ENCODE results near the gene PRPS2. TPM values are rescaled to one million over a fixed set of nuclear protein-coding genes. Genes with fewer than 3 reads are reported as not detected.

Gene PRPS2
- polyA plus RNA-seq (16.9 to 28.4 TPM (median 27.2 TPM) in 3 replicates), polyA minus RNA-seq (22.9 to 41.9 TPM (median 38.8 TPM) in 3 replicates)
- polyA plus RNA-seq (2011; ENCODE audit: low read depth): 11.1 TPM
- polyA plus RNA-seq (2011; cell fraction: cytosol; rRNA removed): 21.1 and 24.2 TPM in 2 replicates
- 11.4 and 12.8 TPM in 2 replicates for polyA plus RNA-seq (2011; cell fraction: nucleus; rRNA removed)
- 18.0 and 38.4 TPM in 2 replicates for polyA plus RNA-seq (2012; ENCODE audit: low replicate concordance)
- 46.8 TPM for polyA minus RNA-seq (2011; cell fraction: cytosol; rRNA and poly(A)+ RNA removed)
- 6.9 and 8.0 TPM in 2 replicates for polyA minus RNA-seq (2011; cell fraction: nucleus; rRNA and poly(A)+ RNA removed)

GRCh38 chrX:12791257-12792228 is at the start of gene PRPS2:
Gene PRPS2, plus strand, starts transcription at chrX:12791412. Its CDS starts 86 bp downstream, at chrX:12791498.
- FAIRE-seq (no peak), DNase-seq (ENCODE audit: low read depth, low spot score) (no peak)
- peak within 1 kb of the TSS; percentile 74 for H2AFZ ChIP-seq (ENCODE audit: control insufficient read depth, low read length)

GRCh38 chrX:12741416-12741815 is 49.8 kb upstream of the PRPS2 start:
- Histone ChIP-seq H3K79me2 (ENCODE audit: control insufficient read depth, insufficient read depth, low read length) (no peaks in the 10 kb centered on the region), H3K9me3 (ENCODE audit: control insufficient read depth, low read depth, low read length) (no peaks in the 10 kb centered on the region), H3K9me1 (ENCODE audit: control insufficient read depth, extremely low read depth, insufficient read depth, low read length) (no peaks in the 10 kb centered on the region), H3K4me3 (ENCODE audit: control insufficient read depth in 2 of 3, extremely low read depth in 1 of 3, insufficient read depth in 2 of 3, low read depth in 1 of 3, low read length in 3 of 3) (no peak overlapping the region), H3K27ac (ENCODE audit: control insufficient read depth, insufficient read depth, low read length) (no peak overlapping the region), H4K20me1 (ENCODE audit: control insufficient read depth, extremely low read depth, insufficient read depth, low read length) (no peaks in the 10 kb centered on the region), H3K27me3 (ENCODE audit: control insufficient read depth, extremely low read depth, insufficient read depth, low read length) (no peaks in the 10 kb centered on the region), H3K4me2 (ENCODE audit: control insufficient read depth, extremely low read depth, insufficient read depth, low read depth, low read length) (peak overlapping the region; percentile 20), H3K4me1 (ENCODE audit: control insufficient read depth, extremely low read depth, insufficient read depth, low read length) (peaks cover 11% of the 10 kb centered on the region), H2AFZ (ENCODE audit: control insufficient read depth, low read length) (no peak overlapping the region), H3K36me3 (ENCODE audit: control insufficient read depth in 2 of 2, extremely low read depth in 1 of 2, insufficient read depth in 2 of 2, low read length in 2 of 2) (no peaks in the 10 kb centered on the region), H3K9ac (ENCODE audit: control insufficient read depth, extremely low read depth, insufficient read depth, low read length) (no peak overlapping the region)
- TF ChIP-seq EZH2 (IDR thresholded peaks at IDR 0.05; ENCODE audit: low read length) (no peak), CTCF (optimal IDR thresholded peaks at IDR 0.05 in 1 of 3, IDR thresholded peaks at IDR 0.05 in 1 of 3, conservative IDR thresholded peaks at IDR 0.05 in 1 of 3; ENCODE audit: extremely low read depth in 1 of 3, insufficient read depth in 2 of 3, low read length in 3 of 3) (no peak)
- DNase-seq (ENCODE audit: low read depth, low spot score) (peak; percentile 2), FAIRE-seq (peak; percentile 85)
- dilution Hi-C loops (cut with MboI; ENCODE audit: extremely low pct_ligation_motif_present, low sequenced_read_pairs): no loop called here

More at GRCh38 chrX:12791257-12792228, at the start of gene PRPS2:
- TF ChIP-seq EZH2 (IDR thresholded peaks at IDR 0.05; ENCODE audit: low read length): no peak
- no peak for TF ChIP-seq CTCF (optimal IDR thresholded peaks at IDR 0.05 in 1 of 3, IDR thresholded peaks at IDR 0.05 in 1 of 3, conservative IDR thresholded peaks at IDR 0.05 in 1 of 3; ENCODE audit: extremely low read depth in 1 of 3, insufficient read depth in 2 of 3, low read length in 3 of 3)
- H3K9me1 ChIP-seq (ENCODE audit: control insufficient read depth, extremely low read depth, insufficient read depth, low read length): no peaks in the 10 kb centered on the region
- H3K4me3 ChIP-seq (ENCODE audit: control insufficient read depth in 2 of 3, extremely low read depth in 1 of 3, insufficient read depth in 2 of 3, low read depth in 1 of 3, low read length in 3 of 3): peak within 1 kb of the TSS; percentile 55 to 61 (median 59)
- peak within 1 kb of the TSS; percentile 55 for H3K4me2 ChIP-seq (ENCODE audit: control insufficient read depth, extremely low read depth, insufficient read depth, low read depth, low read length)
- peak within 1 kb of the TSS; percentile 27 for H3K27ac ChIP-seq (ENCODE audit: control insufficient read depth, insufficient read depth, low read length)
- H3K9ac ChIP-seq (ENCODE audit: control insufficient read depth, extremely low read depth, insufficient read depth, low read length): peak within 1 kb of the TSS; percentile 64
- no peaks in the 10 kb centered on the region for H3K9me3 ChIP-seq (ENCODE audit: control insufficient read depth, low read depth, low read length)
- dilution Hi-C loops (cut with MboI; ENCODE audit: extremely low pct_ligation_motif_present, low sequenced_read_pairs): no loop called here
- H4K20me1 ChIP-seq (ENCODE audit: control insufficient read depth, extremely low read depth, insufficient read depth, low read length): no peaks in the 10 kb centered on the region
- H3K79me2 ChIP-seq (ENCODE audit: control insufficient read depth, insufficient read depth, low read length): peaks cover 19% of the 10 kb centered on the region
- no peaks in the 10 kb centered on the region for H3K36me3 ChIP-seq (ENCODE audit: control insufficient read depth in 2 of 2, extremely low read depth in 1 of 2, insufficient read depth in 2 of 2, low read length in 2 of 2)
- no peaks in the 10 kb centered on the region for H3K27me3 ChIP-seq (ENCODE audit: control insufficient read depth, extremely low read depth, insufficient read depth, low read length)
- H3K4me1 ChIP-seq (ENCODE audit: control insufficient read depth, extremely low read depth, insufficient read depth, low read length): no peaks in the 10 kb centered on the region
